Stimulated activated CD8-positive, alpha-beta memory T cell treated with anti-CD3 and anti-CD28 coated beads, Interleukin-7, amount 100 ng/mL, for 24 hours (primary cell): Measurements from ENCODE around the gene MUC13.

ENCODE experiments used
- DNase-seq: peaks from one replicate; pipeline ENCODE4 v3.0.0-alpha.2; 2020; ENCODE audit warnings: low read depth

Gene MUC13

DNA sequence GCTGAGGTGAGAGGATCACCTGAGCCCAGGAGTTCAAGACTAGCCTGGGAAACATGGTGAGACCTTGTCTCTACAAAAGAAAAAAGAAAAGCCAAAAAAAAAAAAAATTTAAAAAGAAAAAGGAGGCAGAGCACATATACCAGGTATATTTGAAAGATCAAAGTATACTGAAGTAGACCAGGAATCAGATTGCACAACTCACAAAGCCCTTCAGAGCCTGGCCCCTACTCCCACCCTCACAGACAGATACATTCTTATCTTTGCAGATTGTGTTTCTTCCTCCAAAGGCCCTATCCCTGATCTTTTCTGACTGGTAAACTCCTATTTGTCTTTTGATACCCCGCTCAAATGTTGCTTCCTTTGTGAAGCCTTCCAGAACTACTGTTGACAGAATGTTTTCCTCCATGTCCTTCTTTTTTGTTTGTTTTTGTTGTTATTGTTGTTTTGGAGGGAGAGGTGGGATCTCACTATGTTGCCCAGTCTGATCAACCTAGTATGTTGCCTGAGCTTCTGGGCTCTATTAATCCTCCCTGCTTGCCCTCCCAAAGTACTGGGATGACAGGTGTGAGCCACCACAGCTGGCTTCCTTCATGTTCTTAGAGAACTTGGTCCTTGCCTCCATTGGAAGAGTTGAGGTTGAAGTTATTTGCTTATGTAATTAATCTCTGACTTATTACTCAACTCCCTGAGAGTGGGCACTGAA lies 37.6 kb downstream of the MUC13 start:
- DNase-seq = no peak

DNA sequence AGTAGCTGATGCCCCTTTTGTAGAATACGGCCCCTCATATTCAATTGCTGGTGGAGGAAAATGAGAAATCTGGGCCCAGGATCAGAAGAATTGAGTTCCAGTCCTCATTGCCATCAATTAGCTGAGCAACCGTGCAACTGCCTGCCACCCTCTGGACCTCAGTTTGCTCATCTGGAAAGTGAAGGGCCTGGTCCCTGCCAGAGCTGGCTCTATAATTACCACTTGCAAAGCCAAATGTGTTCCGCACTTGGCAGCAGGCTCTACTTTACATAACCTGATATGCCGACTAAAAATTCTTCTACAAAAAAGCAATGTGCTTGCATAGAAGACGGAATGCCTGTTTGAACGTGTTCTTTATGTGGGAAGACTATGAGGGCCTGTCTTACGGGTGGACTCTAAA lies 38.8 kb downstream of the MUC13 start:
- no peak for DNase-seq

DNA sequence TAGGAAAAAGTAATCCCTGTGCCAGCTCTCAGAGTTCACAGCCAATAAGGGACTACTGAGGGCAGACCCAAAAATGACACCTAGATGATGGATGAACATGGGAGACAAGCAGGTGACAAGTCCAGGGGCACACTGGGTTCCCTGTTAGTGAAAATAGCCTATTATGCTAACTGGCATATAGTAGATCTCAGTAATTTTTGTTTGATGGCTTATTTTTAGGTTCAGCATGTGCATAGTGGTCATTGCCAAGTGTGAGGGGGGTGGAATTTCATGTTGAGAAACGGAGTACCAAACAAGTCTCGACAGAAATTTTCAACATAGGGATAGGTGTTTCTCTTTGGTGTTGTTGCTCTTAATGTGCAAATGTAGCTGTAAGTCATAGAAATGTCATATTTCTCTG lies 41.0 kb downstream of the MUC13 start:
- no peak for DNase-seq

DNA sequence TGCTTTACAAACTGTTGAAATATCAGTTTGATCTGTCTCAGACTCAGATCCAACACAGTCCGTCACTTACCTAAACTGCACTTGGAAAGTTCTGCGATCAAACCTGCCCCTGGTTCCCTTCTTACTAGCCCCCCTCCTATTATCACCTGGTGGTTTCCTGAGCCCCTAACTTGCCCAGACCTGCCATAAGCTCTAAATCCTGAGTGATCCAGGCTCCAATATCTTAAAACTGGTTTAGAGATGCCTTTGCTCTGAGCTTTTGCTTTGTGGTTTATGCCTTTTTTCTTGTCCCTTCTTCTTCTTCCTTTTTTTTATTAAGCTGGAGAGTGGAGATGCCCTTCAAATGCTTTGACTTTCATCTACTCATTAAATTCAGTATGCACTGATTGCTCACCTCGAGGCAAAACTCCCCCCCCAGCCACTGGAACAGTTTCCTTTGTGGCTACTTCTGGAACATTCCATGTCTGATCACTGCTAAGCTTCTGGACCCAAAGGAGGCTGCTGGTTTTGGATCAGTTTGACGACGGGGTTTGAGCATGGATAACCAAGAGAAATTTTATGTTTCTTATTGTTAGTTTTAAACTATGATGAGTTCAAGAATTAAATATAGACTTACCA lies 43.9 kb downstream of the MUC13 start:
- DNase-seq = no peak

DNA sequence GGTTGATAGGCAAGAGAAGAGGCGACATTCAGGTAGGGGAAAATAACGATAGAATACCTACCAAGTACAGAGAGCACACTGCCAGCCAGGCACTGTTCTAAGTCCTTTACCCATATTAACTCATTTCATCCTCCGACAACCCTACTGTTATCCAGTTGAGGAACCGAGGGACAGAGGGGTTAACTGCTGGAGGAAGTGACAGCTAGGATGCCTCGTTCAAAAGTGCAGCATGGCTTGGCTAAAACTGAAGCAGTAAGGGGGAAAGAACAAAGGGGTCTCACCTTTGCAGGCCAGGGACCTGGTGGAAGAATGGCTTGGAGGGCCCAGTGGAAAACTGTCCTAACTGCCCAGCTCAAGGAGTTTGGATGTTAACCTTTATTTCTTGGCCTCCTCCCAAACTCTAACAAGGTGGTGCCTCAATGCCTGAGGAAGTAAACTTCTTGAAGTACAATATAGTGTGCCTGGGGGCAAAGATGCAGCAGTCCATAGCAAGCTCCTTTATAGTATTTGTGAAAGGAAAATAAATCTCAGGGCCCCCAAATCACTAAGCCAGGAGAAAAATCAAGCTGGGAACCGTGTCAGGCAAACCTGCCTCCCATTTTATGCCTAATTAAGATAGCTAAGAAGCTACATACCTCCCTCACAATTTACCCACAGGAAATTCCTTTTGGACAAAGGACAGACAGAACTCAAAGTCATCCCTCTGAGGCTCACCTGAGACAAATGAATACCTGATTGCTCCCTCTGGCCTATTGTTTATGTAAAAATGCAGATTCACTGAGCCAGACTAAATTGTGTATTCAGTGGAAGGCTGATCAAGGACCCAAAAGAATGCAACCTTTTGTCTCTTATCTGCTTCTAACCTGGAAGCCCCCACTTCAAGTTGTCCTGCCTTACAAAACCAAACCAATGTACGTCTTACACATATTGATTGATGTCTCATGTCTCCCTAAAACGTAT lies 45.8 kb downstream of the MUC13 start:
- no peak for DNase-seq

DNA sequence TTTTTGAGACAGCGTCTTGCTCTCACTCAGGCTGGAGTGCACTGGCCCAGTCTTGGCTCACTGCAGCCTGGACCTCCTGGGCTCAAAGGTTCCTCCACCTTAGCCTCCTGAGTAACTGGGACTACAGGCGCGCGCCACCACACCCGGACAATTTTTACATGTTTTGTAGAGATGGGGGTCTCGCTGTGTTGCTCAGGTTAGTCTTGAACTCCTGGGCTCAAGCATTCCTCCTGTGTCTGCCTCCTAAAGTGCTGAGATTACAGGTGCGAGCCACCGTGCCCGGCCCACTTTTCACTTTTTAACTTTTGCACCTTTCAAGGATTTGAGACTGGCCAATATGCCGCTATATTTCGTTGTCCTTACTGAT lies 46.6 kb downstream of the MUC13 start:
- no peak for DNase-seq

DNA sequence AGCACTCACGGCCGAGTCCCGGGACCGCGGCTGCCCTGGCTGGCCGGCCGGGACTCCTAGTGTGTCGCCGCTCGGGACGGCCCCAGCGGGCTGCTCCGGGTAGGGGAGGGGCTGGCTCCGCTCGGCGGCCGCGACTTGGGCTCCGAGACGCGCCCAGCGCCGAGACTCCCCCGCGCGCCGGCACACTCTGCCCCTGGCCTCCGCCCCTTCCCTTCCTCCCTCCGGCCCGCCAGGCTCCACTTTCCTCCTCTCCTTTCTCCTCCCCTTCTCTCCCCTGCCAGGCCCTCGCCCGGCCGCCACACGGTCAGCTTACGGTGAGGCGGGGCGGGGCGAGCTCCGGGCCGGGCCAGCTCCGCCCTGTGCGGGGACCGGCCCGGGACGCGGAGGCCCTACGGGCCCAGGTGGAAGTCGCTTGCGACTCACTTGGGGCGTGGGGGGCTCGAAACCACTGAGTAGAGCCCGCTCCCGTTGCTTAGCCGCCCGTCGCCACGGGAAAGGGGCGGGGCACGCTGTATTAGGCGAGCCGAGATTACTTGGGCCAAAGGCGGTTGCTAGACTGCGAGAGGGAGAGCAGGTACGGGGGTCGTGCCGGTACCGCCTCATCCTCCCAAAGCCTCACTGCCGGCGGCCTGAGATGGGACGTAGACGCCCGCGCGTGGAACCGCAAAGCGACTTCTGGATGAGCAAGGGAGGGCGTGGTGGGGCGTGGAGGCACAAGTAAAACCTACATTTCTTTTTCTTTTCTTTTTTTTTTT lies 47.2 kb downstream of the MUC13 start, which contains the start of gene ITGB5:
ITGB5 (minus strand) TSS at position 189 of the 755 bp plus-strand sequence. CDS start 365 bp downstream, outside the sequence.
- DNase-seq = no peak

DNA sequence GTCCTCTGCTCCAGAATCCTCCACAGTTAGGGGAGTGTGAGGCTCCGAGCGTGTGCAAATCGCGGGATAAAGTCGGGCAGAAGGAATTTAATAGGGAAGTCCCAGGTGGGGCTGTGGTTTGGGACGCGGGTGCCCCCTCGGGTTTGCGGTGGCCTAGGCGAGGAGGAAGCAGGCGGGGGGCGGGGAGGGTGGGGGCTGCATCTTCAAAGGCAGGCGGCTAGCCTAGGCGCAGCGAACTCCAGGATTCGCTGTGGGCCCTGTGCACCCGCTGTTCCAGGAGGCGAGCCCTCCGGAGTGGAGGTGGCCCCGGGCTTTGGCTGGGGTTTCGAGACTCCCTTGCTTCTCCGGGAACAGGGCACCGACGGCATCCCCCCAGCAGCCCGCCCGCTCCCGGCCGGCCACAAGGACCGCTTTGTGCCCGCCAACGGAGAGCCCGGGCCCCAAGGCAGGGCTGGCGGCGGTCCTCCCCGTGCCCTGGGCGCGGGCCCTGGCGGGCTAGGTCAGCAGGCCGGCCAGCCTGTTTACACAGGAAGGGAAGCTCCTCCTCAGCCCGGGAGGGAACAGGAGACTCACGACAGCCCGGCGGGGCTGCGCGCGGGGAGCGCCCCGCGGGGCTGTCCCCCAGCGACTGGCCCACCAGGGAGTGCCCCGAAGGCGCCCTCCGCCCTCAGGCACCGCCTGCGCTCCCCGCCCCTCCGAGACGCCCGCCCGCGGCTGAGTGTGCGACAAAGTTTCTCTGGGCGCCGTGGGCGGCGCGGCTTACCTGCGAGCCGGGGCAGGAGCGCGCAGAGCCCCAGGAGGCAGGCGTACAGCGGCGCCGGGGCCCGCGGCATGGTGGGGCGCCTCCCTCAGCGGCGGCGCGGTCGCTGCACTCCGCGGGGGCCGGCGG lies 48.1 kb downstream of the MUC13 start:
- no peak for DNase-seq

DNA sequence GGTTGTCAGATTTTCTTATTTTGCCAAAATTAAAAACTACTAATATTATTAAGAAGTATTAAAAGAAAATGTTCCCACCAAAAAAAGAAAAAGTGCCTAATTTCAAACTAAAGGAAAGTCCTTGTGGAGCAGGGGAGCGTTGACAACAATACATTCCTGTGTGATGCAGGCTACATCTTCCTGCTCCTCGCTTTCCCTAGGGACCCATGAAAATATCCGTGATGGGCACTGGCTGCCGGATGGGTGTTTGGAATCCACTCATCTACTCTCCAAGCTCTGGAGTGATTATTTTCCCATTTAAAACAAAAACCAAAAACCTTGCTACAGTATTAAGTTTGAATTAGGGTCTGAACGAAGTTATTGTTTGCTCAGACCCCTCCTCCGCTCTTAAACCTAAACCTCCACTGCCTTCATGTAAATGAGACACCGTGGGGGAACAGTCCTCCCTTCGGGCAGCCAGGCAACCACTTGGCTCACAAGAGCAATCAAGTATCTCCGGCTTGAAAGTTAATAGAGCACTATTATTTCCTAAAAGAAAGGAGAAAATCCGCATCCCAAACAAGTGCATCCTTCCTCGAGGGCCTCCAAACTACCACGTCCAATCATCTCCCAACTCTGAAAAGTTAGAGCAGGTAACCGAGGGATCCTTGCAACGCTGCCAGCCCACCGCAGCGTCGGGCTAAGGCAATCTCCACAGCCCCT lies 48.9 kb downstream of the MUC13 start:
- no peak for DNase-seq

DNA sequence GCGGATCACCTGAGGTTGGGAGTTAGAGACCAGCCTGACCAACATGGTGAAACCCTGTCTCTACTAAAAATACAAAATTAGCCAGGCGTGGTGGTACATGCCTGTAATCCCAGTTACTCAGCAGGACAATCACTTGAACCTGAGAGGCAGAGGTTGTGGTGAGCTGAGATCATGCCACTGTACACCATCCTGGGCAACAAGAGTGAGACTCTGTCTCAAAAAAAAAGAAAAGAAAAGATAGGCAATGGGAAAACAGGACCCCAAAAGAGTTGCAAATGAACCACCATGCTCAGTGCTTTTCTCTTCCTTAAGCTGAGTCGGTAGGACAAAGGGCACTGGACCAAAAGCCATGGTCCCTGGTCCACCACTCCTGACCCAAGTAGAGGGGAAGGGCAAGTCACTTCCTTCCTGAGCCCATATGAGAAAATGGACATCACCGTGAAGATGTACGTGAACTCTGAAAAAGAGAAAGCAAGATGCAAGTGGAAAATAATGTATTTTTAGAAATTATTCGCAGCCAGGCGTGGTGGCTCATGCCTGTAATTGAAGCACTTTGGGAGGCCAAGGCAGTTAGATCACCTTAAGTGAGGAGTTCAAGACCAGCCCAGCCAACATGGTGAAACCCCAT lies 50.0 kb downstream of the MUC13 start:
- DNase-seq = no peak

DNA sequence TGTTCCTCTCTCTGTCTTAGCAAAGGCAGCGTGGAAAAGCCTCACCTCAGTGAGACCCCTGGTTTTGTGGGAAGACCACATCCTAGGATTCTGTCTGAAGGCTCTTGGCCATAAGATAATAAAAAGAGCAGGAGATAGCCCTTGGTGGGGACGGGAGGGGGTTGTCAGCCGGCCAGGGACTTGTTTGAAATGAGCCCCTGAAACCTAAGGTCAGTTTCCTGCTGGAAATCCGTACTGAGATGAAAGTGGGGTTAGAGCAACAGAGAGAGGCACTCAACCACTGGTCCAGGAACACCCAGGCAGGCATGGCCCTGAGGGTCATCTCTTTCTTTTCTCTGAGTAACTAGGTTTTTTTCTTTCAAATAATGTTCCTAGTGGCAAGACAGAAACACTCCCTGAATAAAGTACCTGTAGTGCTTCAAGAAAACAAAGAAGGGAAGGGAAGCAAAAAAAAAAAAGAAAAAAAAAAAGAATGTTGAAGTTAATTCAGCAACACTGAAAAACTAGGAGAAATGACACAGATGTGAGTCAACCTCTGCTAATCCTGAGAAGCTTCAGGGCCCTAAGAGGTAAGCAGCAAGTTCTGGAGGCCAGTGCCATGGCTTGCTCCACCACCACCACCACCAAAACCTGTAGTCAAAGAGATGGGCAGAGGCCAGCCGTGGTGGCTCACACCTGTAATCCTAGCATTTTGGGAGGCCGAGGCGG lies 50.6 kb downstream of the MUC13 start:
- no peak for DNase-seq

DNA sequence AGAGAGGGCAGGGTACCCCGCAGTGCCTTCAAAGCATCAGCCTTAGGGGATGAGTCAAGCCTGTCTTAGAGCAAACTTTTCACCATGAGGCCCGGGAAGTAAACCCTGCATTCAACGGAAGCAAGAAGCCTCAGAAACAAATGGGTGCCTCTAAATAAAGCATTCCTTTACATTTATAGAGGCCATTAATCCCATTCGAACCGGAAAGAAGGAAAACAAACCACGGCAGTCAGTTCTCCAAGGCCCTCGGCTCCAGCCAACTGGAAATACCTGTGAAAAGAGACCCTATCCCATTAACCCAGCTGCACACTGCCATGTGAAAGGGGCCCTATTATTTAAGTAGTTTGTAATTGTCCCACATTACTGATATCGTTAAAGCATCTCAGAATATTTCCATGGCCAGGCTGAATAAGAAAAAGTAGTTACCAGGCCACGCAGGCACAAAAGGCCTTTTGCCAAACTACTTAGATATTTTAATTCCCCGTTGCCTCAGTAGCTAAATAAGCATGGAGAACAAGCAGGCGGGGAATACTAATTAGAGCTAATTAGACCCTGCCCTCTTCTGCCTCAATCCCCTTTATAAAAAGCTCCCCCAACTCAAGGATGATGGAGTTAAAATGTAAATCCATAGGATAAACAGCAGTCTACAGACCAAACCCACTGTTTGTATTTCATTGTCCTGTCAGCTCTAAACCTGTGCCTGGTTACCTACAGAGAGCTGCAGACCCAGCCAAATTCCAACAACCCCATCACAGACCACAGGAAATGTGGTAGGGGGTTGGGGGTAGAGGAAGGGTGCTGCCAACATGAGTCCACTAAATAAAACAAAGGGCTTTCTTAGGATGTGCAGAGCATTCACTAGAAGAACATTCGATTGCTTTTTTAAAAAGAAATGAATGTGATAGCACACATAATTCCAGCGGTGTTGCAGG lies 51.5 kb downstream of the MUC13 start:
- DNase-seq = no peak

DNA sequence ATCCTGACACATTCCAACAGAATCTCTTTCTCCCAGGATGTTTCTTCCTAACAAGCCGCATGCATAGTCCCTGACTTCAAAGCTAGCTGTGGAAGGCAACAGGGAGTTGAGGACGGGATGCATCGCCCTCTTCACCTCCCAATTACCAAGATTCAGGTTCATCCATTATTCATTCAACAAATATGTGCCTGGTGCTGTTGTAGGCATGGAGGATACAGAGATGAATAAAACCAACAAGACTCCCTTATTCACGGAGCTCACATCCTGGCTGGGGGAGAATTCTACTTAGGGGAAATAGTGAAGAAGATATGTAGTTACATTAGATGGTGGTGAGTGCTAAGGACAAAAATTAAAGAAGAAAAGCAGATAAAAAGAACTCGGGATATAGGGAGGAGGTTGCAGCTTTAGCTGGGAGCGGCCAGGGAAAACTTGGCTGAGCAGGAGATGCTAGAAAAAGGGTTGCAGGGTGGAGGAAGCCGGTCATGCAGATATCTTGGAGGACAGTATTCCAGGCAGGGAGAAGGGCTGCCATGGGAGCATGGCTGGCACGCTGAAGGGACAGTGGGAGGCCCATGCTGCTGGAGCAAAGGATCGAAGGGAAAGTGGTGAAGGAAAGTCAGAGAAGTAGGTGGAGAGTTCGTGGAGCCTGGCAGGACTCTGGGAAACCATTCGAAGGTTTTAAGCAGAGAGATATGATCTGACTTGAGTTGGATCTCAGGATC lies 52.4 kb downstream of the MUC13 start:
- DNase-seq = no peak

DNA sequence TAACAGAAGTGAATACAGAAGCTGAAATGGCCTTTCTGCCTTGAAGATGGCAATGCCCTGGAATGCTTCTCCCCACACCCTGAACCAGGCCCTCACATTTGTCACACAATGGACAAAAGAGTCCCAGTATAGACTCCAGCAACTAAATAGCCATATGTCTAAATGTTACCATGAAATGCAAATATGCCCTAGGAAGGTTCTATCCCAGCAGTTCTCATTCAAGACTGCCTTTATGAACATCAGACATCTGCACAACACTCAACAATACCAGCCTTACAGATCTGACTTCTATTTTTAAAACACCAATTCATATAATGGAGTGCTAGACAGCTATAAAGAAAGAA lies 55.2 kb downstream of the MUC13 start:
- no peak for DNase-seq

DNA sequence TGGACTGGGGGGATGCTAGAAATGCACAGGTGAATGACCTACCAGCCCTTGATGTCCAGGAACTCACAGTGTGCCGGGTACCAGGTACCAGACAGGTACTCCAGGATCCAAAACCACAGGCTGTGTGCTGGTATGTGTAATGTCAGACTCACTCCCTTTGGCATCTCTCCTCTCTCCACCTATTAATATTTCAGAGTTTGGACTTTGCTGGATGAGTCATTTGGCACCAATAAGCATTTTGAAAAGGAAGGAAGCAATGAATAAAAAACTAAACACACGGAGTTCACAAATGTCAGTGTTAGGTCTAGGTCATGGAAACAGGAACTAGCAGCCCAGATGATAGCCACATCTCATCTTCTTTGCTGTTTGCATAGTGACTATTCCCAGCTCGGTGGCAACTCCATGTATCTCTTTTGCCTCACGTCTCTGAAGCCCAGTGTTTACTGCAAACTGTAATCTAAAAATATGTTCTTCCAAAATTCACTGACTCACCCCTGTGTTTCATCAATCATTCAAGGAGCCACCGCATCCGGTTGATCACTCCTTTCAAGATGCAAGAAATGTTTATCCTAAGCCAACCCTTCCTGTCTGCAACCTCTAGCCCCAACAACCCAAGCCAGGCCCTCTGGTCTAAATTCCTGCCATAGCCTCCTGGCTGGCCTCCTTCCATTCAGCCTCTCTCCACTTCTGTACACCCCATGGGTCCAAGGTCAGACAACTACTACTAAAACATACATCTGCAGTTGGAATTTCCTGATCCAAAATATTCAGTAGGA lies 55.8 kb downstream of the MUC13 start:
- DNase-seq = no peak

DNA sequence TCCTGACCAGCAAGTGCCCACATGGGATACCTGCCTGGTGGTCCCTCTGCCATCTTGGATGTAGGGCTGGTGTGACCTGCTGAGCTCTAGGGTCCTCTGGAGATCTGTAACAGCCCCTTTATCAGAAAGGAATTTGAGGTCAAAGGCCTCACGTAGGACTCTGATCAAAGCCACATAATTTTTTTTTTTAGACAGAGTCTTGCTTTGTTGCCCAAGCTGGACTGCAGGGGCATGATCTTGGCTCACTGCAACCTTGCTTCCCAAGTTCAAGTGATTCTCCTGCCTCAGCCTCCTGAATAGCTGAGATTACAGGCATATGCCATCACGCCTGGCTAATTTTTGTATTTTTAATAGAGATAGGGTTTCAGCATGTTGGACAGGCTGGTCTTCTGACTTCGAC lies 56.9 kb downstream of the MUC13 start:
- DNase-seq = no peak

DNA sequence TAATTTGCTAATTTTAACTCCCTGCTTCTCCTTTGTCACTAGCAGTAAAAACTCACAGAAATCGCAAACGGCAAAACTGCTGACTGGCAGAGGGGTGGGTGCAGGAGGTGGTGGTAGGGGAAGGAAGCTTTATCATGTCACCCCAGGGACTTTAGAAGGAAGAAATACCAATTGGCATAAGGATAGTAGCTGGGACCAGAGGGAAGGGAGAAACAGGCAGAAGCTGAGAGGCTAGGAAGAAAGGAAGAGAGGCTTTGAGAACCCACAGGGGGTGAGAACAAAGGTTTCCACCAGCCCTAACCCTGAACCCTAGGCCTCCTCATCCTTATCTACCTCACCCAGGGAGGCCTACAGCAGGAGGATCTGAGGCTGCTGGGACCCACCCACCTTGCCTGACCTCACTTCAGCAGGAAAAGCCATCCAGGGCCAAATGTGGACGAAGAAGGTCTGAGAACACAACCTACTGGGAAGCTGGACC lies 58.1 kb downstream of the MUC13 start:
- DNase-seq = no peak
